Mesendoderm (in vitro differentiated cells): Measurements from ENCODE around the gene LRSAM1.

ENCODE experiments used
- DNase-seq: peaks from one replicate; pipeline ENCODE4 v3.0.0; 2013
- H2AK5ac ChIP-seq: 2 replicates; pipeline ENCODE4 v1.6.1; 2013; ENCODE audit warnings: low read length, inconsistent platforms
- H2BK120ac ChIP-seq: 2 replicates; pipeline ENCODE4 v1.6.1; 2013; ENCODE audit warnings: low read depth, mild to moderate bottlenecking, low read length, moderate library complexity, mixed read lengths
- H2BK15ac ChIP-seq: replicated peaks from 2 replicates; pipeline ENCODE4 v1.6.1; 2013; ENCODE audit warnings: low read depth, mild to moderate bottlenecking, moderate library complexity
- H2BK5ac ChIP-seq: 2 replicates; pipeline ENCODE4 v1.6.1; 2013; ENCODE audit warnings: low read length, inconsistent platforms
- H3K18ac ChIP-seq: 2 replicates; pipeline ENCODE4 v1.6.1; 2013; ENCODE audit warnings: mild to moderate bottlenecking, low read length, mixed read lengths
- H3K23ac ChIP-seq: one replicate; pipeline ENCODE4 v1.6.1; 2013; ENCODE audit warnings: low read length
- H3K27ac ChIP-seq: 2 replicates; pipeline ENCODE4 v1.5.1; 2013; ENCODE audit warnings: low read depth, mild to moderate bottlenecking, inconsistent platforms, low read length, moderate library complexity
- H3K27me3 ChIP-seq: 2 replicates; pipeline ENCODE4 v1.6.1; 2013; ENCODE audit warnings: low read length, control low read depth, mild to moderate bottlenecking, inconsistent platforms; ENCODE audit not compliant: insufficient read depth, poor library complexity
- H3K36me3 ChIP-seq: 2 replicates; pipeline ENCODE4 v1.6.1; 2013; ENCODE audit warnings: low read length, inconsistent platforms; ENCODE audit not compliant: control insufficient read depth, insufficient read depth
- H3K4ac ChIP-seq: one replicate; pipeline ENCODE4 v1.6.1; 2013; ENCODE audit warnings: low read depth, mild to moderate bottlenecking, low read length, moderate library complexity
- H3K4me1 ChIP-seq: 2 replicates; pipeline ENCODE4 v1.6.1; 2013; ENCODE audit warnings: low read depth, low read length, inconsistent platforms; ENCODE audit not compliant: control insufficient read depth
- H3K4me2 ChIP-seq: 2 replicates; pipeline ENCODE4 v1.6.1; 2013; ENCODE audit warnings: low read length
- H3K4me3 ChIP-seq: 2 replicates; pipeline ENCODE4 v1.5.1; 2013; ENCODE audit warnings: mild to moderate bottlenecking, low read length
- H3K56ac ChIP-seq: one replicate; pipeline ENCODE4 v1.6.1; 2013; ENCODE audit warnings: low read length
- H3K79me1 ChIP-seq: 2 replicates; pipeline ENCODE4 v1.6.1; 2013; ENCODE audit warnings: low read length, inconsistent platforms
- H3K79me2 ChIP-seq: 2 replicates; pipeline ENCODE4 v1.6.1; 2013; ENCODE audit warnings: mild to moderate bottlenecking, low read length; ENCODE audit not compliant: control insufficient read depth, insufficient read depth
- H3K9ac ChIP-seq: 2 replicates; pipeline ENCODE4 v1.6.1; 2013; ENCODE audit warnings: low read length, inconsistent platforms
- H4K5ac ChIP-seq: one replicate; pipeline ENCODE4 v1.6.1; 2013; ENCODE audit warnings: low read length
- H4K8ac ChIP-seq: one replicate; pipeline ENCODE4 v1.6.1; 2013; ENCODE audit warnings: low read depth, mild to moderate bottlenecking, control low read depth, low read length, moderate library complexity
- WGBS: extraction: QIAGEN DNeasy Blood & Tissue Kit; methylation state at CpG from one replicate; pipeline ENCODE4 v1.1.7; 2013; ENCODE audit warnings: low lambda C conversion rate, missing lambda C conversion rate; ENCODE audit not compliant: insufficient coverage; ENCODE audit errors: extremely low coverage; 5-methylcytosine and 5-hydroxymethylcytosine counted together

LRSAM1 gene

DNA sequence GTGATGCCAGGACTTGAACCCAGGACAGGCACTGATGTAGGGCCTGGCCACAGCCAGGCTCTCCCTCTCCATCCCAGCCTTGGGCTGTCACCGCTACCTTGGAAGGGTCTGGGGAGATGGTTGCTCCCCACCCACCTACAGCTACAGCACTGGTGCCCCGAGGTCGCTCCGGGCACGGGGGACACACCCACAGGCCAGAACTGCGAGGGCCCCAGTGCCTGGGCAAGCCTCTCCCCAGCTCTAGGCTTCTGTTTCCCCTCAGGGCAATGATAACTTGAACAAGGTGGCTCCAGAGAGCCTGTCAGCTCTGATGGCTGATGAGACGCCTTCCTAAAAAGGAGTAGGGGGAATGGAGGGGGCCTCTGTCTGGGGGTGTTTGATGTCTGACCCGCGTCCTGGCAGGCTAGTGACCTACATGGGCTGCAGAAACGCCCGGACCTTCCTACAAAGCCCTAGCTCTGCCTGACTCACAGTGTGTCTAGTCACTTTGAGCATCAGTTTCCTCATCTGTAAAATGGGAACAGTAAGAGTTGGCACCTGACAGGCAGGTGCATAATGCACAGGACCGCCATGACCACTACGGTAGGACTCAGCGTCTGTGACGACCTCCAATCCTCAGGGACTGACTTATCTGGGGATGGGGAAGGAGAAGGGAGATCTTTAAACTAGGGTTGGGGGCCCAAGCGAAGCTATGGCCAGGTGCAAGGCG is 76.4 kb downstream of the LRSAM1 start:
- Histone ChIP-seq H3K27ac (no peak overlapping the region), H3K23ac (no peak overlapping the region), H3K79me1 (peaks cover 1% of the 10 kb centered on the region), H3K4me2 (no peak overlapping the region), H4K8ac (no peak overlapping the region), H2BK15ac (no peak overlapping the region), H3K36me3 (peaks cover 4% of the 10 kb centered on the region), H3K79me2 (no peaks in the 10 kb centered on the region), H3K4me3 (no peak overlapping the region), H3K18ac (no peak overlapping the region), H3K27me3 (no peaks in the 10 kb centered on the region), H2BK120ac (no peak overlapping the region), H2BK5ac (no peak overlapping the region), H3K4ac (no peak overlapping the region), H3K4me1 (peaks cover 2% of the 10 kb centered on the region), H3K56ac (no peak overlapping the region), H2AK5ac (no peak overlapping the region), H3K9ac (no peak overlapping the region), H4K5ac (no peak overlapping the region)
- DNase-seq, result no peak
- WGBS, result no CpG with 5 or more reads among the region's 17 CpGs

DNA sequence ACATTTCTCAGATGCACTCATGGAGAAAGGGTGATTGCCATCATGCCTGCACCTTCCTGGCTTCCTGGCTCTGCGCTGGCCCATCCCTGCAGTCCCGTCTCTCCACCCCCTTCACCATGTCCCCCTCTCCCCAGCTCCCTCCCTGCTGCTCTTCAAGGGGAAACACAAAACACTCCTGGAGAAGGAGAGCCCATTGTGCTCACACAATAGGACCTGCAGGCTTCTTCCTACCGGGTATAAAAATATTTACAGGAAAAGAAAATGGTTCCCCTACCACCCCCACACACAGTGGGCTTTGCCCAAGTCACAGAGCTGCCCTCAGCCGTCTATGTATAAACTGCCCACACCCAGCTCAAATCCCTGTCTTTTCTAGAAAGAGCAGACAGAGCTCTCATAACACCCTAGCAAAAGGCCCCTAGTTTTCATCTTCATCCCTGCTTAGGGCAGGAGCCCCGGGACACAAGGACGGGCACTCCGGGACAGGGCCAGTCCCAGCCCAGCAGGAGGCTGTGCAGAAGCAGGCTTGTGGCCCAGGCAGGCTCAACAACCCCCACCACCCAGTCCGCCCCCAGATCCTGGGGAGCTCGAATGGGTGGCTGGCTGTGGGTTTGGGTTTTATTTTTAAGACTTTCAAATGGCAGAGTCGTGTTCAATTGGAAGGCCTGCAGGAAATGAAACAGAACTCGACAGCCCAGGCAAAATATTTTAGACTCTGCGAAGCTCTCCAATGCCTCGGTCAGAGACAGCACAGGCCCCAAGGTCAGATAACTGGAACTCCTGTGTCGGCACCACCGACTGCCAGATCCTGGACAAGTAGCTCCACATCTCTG is 77.3 kb downstream of the LRSAM1 start:
- Histone ChIP-seq H3K36me3 (peaks cover 3% of the 10 kb centered on the region), H3K4me1 (peaks cover 2% of the 10 kb centered on the region), H2BK120ac (no peak overlapping the region), H3K56ac (peak overlapping the region; percentile 34), H3K27me3 (no peaks in the 10 kb centered on the region), H4K5ac (no peak overlapping the region), H3K4ac (no peak overlapping the region), H3K9ac (no peak overlapping the region), H3K18ac (no peak overlapping the region), H3K79me1 (no peaks in the 10 kb centered on the region), H3K4me3 (no peak overlapping the region), H3K23ac (no peak overlapping the region), H3K79me2 (no peaks in the 10 kb centered on the region), H4K8ac (no peak overlapping the region), H2BK15ac (no peak overlapping the region), H2BK5ac (no peak overlapping the region), H2AK5ac (no peak overlapping the region), H3K4me2 (no peak overlapping the region), H3K27ac (no peak overlapping the region)
- DNase-seq, result peak; percentile 59
- WGBS, result no CpG with 5 or more reads among the region's 15 CpGs

GRCh38 chr9:127529671-127530070 is 78.4 kb downstream of the LRSAM1 start:
- WGBS, result no CpG with 5 or more reads among the region's 4 CpGs
- H2AK5ac ChIP-seq, result no peak overlapping the region
- no peaks in the 10 kb centered on the region for H3K79me1 ChIP-seq
- H3K79me2 ChIP-seq, result no peaks in the 10 kb centered on the region
- no peaks in the 10 kb centered on the region for H3K27me3 ChIP-seq
- H3K9ac ChIP-seq, result no peak overlapping the region
- no peak overlapping the region for H3K4me3 ChIP-seq
- H4K5ac ChIP-seq, result no peak overlapping the region
- H2BK15ac ChIP-seq, result no peak overlapping the region
- DNase-seq, result no peak
- H3K27ac ChIP-seq, result no peak overlapping the region
- H3K4me2 ChIP-seq, result no peak overlapping the region
- no peak overlapping the region for H3K18ac ChIP-seq
- peaks cover under 1% of the 10 kb centered on the region for H3K36me3 ChIP-seq
- H4K8ac ChIP-seq, result no peak overlapping the region
- no peak overlapping the region for H2BK120ac ChIP-seq
- peaks cover 2% of the 10 kb centered on the region for H3K4me1 ChIP-seq
- H3K56ac ChIP-seq, result no peak overlapping the region
- H2BK5ac ChIP-seq, result no peak overlapping the region
- no peak overlapping the region for H3K4ac ChIP-seq
- H3K23ac ChIP-seq, result no peak overlapping the region

DNA sequence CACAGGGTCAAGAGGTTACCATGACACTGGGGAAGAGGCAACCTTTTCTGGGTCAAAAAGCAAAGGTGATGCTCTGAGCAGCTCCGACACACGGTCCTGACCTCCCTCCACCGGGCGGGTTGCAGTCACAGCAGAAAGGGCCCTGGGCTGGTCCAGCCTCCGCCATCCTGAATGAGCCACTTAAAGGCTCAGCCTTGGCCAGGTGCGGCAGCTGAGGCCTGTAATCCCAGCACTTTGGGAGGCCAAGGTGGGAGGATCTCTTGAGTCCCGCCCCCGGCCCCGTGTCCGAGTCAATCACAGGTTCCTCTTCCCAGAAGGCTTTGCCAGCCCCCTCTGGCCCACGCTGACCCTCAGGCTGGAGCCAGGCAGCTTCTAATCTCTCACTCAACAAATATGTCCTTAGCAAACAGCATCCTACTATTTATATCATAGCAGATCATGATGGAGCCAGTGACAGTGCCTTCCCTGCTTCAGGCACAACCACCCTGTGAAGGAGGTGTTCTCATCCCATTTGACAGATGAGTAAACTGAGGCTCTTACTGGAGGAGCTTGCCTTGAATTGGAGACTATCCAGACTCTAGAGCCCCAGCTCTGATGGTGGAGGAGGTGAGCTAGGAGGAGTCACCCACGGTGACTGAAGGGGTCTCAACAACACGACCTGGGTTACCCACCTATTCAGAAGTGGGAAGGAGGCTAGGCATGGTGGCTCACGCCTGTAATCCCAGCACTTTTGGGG is 79.1 kb downstream of the LRSAM1 start:
- no peak for DNase-seq

GRCh38 chr9:127531676-127532075 is 80.4 kb downstream of the LRSAM1 start:
- Histone ChIP-seq H4K8ac (no peak overlapping the region), H3K27me3 (no peaks in the 10 kb centered on the region), H4K5ac (no peak overlapping the region), H3K36me3 (no peaks in the 10 kb centered on the region), H2BK5ac (no peak overlapping the region), H3K27ac (peak overlapping the region; percentile 3), H3K4me2 (no peak overlapping the region), H2BK120ac (no peak overlapping the region), H3K23ac (no peak overlapping the region), H3K4me3 (no peak overlapping the region), H3K79me1 (peaks cover 3% of the 10 kb centered on the region), H3K4me1 (peaks cover 2% of the 10 kb centered on the region), H2BK15ac (no peak overlapping the region), H2AK5ac (no peak overlapping the region), H3K9ac (no peak overlapping the region), H3K18ac (no peak overlapping the region), H3K79me2 (no peaks in the 10 kb centered on the region), H3K4ac (no peak overlapping the region), H3K56ac (no peak overlapping the region)
- WGBS, result no CpG with 5 or more reads among the region's 13 CpGs
- DNase-seq, result peak; percentile 65

More for the DNA sequence above, 79.1 kb downstream of the LRSAM1 start:
- Histone ChIP-seq H3K4me2 (no peak overlapping the region), H3K56ac (no peak overlapping the region), H3K9ac (no peak overlapping the region), H3K27ac (no peak overlapping the region), H3K4me3 (no peak overlapping the region), H3K4ac (no peak overlapping the region), H3K4me1 (peaks cover 2% of the 10 kb centered on the region), H4K5ac (no peak overlapping the region), H3K27me3 (no peaks in the 10 kb centered on the region), H2BK5ac (no peak overlapping the region), H3K23ac (no peak overlapping the region), H3K79me1 (peaks cover 1% of the 10 kb centered on the region), H2BK120ac (no peak overlapping the region), H2BK15ac (no peak overlapping the region), H3K18ac (no peak overlapping the region), H2AK5ac (no peak overlapping the region), H3K79me2 (no peaks in the 10 kb centered on the region), H3K36me3 (no peaks in the 10 kb centered on the region), H4K8ac (no peak overlapping the region)
- WGBS, result no CpG with 5 or more reads among the region's 14 CpGs
